DOHH2 (cell line): ENCODE measurements around the gene EIF2B2.

Experiments used
- H3F3A ChIP-seq: fragments of 200-600 bp; sonication (generic), shearing (Covaris generic); 2 replicates; pipeline ENCODE4 v1.6.0; 2016; ENCODE audit warnings: antibody characterized with exemption, mild to moderate bottlenecking; ENCODE audit not compliant: control insufficient read depth, insufficient read depth
- H3K27ac ChIP-seq: fragments of 200-600 bp; sonication (generic); 2 replicates; pipeline ENCODE4 v1.5.1; 2014; ENCODE audit warnings: low read depth, mild to moderate bottlenecking, low read length, moderate library complexity
- H3K27me3 ChIP-seq: fragments of 200-600 bp; sonication (generic); 2 replicates; pipeline ENCODE4 v1.6.1; 2014; ENCODE audit warnings: mild to moderate bottlenecking, low read length, mixed read lengths; ENCODE audit not compliant: control insufficient read depth
- H3K36me3 ChIP-seq: fragments of 200-600 bp; sonication (generic); 2 replicates; pipeline ENCODE4 v1.6.1; 2014; ENCODE audit warnings: mild to moderate bottlenecking, low read length, moderate library complexity, mixed read lengths; ENCODE audit not compliant: control insufficient read depth
- H3K4me1 ChIP-seq: fragments of 200-600 bp; sonication (generic); 2 replicates; pipeline ENCODE4 v1.6.1; 2014; ENCODE audit warnings: mild to moderate bottlenecking, low read length, mixed read lengths; ENCODE audit not compliant: control insufficient read depth
- H3K4me2 ChIP-seq: fragments of 200-600 bp; sonication (generic); 2 replicates; pipeline ENCODE4 v1.6.0; 2014; ENCODE audit warnings: mild to moderate bottlenecking, low read length, moderate library complexity
- H3K4me3 ChIP-seq: fragments of 200-600 bp; sonication (generic); 2 replicates; pipeline ENCODE4 v1.5.1; 2014; ENCODE audit warnings: mild to moderate bottlenecking, low read length, mixed read lengths
- H3K79me2 ChIP-seq: fragments of 200-600 bp; sonication (generic); 2 replicates; pipeline ENCODE4 v1.6.1; 2014; ENCODE audit warnings: mild to moderate bottlenecking, low read length, mixed read lengths; ENCODE audit not compliant: control insufficient read depth
- H3K9me2 ChIP-seq: fragments of 200-600 bp; sonication (generic); replicated peaks from 2 replicates; pipeline ENCODE4 v1.6.1; 2014; ENCODE audit warnings: mild to moderate bottlenecking, low read length, mixed read lengths; ENCODE audit not compliant: control insufficient read depth
- H3K9me3 ChIP-seq: fragments of 200-600 bp; sonication (generic); 2 replicates; pipeline ENCODE4 v1.6.1; 2014; ENCODE audit warnings: antibody characterized with exemption, low read length, mixed read lengths; ENCODE audit not compliant: control insufficient read depth, insufficient read depth
- H4K20me1 ChIP-seq: fragments of 200-600 bp; sonication (generic); 2 replicates; pipeline ENCODE4 v1.6.0; 2014; ENCODE audit warnings: low read depth, mild to moderate bottlenecking, antibody characterized with exemption, low read length, moderate library complexity; ENCODE audit not compliant: control insufficient read depth, insufficient read depth
- CTCF ChIP-seq: fragments of 200-600 bp; sonication (generic); IDR thresholded peaks from one replicate; pipeline ENCODE4 v1.5.1; 2014; ENCODE audit warnings: antibody characterized with exemption, mild to moderate bottlenecking, low read depth, low read length; ENCODE audit not compliant: poor library complexity, severe bottlenecking
- EZH2phosphoT487 ChIP-seq: fragments of 200-600 bp; sonication (generic); IDR thresholded peaks from 2 replicates; pipeline ENCODE4 v1.6.1; 2017; ENCODE audit warnings: borderline replicate concordance, mild to moderate bottlenecking, antibody characterized with exemption, low read length, moderate library complexity, mixed read lengths

The EIF2B2 gene

GRCh38 chr14:75060420-75060819, 57.7 kb downstream of the EIF2B2 start:
- Histone ChIP-seq H3K9me3 (no peaks in the 10 kb centered on the region), H3K4me1 (peaks cover 11% of the 10 kb centered on the region), H3K4me3 (no peak overlapping the region), H3K27me3 (no peaks in the 10 kb centered on the region), H3F3A (no peaks in the 10 kb centered on the region), H4K20me1 (no peaks in the 10 kb centered on the region), H3K36me3 (peaks cover 29% of the 10 kb centered on the region), H3K27ac (no peak overlapping the region), H3K79me2 (peaks cover 31% of the 10 kb centered on the region), H3K4me2 (no peak overlapping the region), H3K9me2 (no peaks in the 10 kb centered on the region)
- TF ChIP-seq CTCF = no peak
- no peak for TF ChIP-seq EZH2phosphoT487
